ENCODE results near the gene TSPAN31.

DNA sequence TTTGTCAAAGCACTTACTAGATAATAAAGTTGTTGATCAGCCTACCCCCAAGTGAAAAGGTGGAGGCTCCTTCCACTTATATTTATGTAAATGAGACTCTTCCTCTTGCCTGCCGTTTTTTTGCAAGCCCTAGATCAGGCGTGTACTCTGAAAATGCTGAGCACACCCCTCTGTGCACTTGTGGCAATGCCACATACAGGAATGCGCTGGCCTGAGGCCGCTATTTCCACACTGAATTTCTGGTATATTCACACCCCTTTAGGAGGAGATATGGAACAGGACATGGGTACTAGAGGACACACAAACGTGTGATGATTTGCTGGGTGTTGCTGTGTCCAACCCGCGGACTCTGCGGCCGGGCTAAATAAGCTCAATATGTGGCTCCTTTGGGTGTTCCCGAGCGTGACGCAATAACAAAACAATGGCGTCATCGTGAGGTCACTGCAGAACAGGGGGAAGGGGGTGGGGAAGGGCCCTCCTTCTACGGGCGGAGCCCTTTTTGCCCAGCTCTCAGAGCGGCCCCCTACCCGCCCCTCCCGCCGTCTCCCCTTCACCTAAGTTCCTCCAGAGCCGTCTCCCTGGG lies 554 bp upstream of the TSPAN31 start:
- no peak for TF ChIP-seq EZH2 (IDR thresholded peaks at IDR 0.05)
- TF ChIP-seq, protein P1, sequence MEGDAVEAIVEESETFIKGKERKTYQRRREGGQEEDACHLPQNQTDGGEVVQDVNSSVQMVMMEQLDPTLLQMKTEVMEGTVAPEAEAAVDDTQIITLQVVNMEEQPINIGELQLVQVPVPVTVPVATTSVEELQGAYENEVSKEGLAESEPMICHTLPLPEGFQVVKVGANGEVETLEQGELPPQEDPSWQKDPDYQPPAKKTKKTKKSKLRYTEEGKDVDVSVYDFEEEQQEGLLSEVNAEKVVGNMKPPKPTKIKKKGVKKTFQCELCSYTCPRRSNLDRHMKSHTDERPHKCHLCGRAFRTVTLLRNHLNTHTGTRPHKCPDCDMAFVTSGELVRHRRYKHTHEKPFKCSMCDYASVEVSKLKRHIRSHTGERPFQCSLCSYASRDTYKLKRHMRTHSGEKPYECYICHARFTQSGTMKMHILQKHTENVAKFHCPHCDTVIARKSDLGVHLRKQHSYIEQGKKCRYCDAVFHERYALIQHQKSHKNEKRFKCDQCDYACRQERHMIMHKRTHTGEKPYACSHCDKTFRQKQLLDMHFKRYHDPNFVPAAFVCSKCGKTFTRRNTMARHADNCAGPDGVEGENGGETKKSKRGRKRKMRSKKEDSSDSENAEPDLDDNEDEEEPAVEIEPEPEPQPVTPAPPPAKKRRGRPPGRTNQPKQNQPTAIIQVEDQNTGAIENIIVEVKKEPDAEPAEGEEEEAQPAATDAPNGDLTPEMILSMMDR (IDR thresholded peaks at IDR 0.05): no peak

All from neural progenitor cell (in vitro differentiated cells).